Right kidney (tissue), 1 donor: ENCODE data around the gene BCAS3.

Source experiments
- DNase-seq: peaks from one replicate; pipeline ENCODE4 v3.0.0-alpha.2; 2016

Gene BCAS3

GRCh38 chr17:61070649-61071048 is 393.0 kb downstream of the BCAS3 start:
- no peak for DNase-seq

GRCh38 chr17:61072648-61073047 is 395.0 kb downstream of the BCAS3 start:
- DNase-seq = no peak

GRCh38 chr17:61073131-61073530 is 395.5 kb downstream of the BCAS3 start:
- DNase-seq = no peak

GRCh38 chr17:61073799-61074513 is 396.3 kb downstream of the BCAS3 start:
- DNase-seq = no peak

GRCh38 chr17:61075988-61076387 is 398.3 kb downstream of the BCAS3 start:
- no peak for DNase-seq

GRCh38 chr17:61076621-61077031 is 399.0 kb downstream of the BCAS3 start:
- no peak for DNase-seq

GRCh38 chr17:61081959-61082358 is 404.3 kb downstream of the BCAS3 start:
- DNase-seq = no peak

GRCh38 chr17:61084260-61084659 is 406.6 kb downstream of the BCAS3 start:
- no peak for DNase-seq

- DNase-seq = no peak
Measured at GRCh38 chr17:61087024-61087423, 409.4 kb downstream of the BCAS3 start.

GRCh38 chr17:61088556-61088955 is 410.9 kb downstream of the BCAS3 start:
- DNase-seq = no peak

GRCh38 chr17:61091096-61091495 is 413.4 kb downstream of the BCAS3 start:
- no peak for DNase-seq

GRCh38 chr17:61097781-61098180 is 420.1 kb downstream of the BCAS3 start:
- no peak for DNase-seq

GRCh38 chr17:61106354-61106753 is 428.7 kb downstream of the BCAS3 start:
- no peak for DNase-seq

- no peak for DNase-seq
Measured at GRCh38 chr17:61116577-61116976, 438.9 kb downstream of the BCAS3 start.

- DNase-seq = no peak
Measured at GRCh38 chr17:61117983-61118382, 440.3 kb downstream of the BCAS3 start.

GRCh38 chr17:61118871-61119270 is 441.2 kb downstream of the BCAS3 start:
- no peak for DNase-seq

GRCh38 chr17:61122326-61122913 is 444.8 kb downstream of the BCAS3 start:
- DNase-seq = no peak

GRCh38 chr17:61124562-61124961 is 446.9 kb downstream of the BCAS3 start:
- no peak for DNase-seq

GRCh38 chr17:61126473-61127249 is 449.0 kb downstream of the BCAS3 start:
- no peak for DNase-seq

GRCh38 chr17:61127960-61128359 is 450.3 kb downstream of the BCAS3 start:
- DNase-seq = no peak

- no peak for DNase-seq
Measured at GRCh38 chr17:61128661-61129115, 451.0 kb downstream of the BCAS3 start.

- DNase-seq = no peak
Measured at GRCh38 chr17:61129267-61130254, 451.9 kb downstream of the BCAS3 start.
